ENCODE results near the gene TRMT1L. TPM values are rescaled to one million over a fixed set of nuclear protein-coding genes. Genes with fewer than 3 reads are reported as not detected.

The TRMT1L gene
- total and polyA plus RNA-seq, 2 experiments from 2014 or later = 11.7 to 30.8 TPM

DNA sequence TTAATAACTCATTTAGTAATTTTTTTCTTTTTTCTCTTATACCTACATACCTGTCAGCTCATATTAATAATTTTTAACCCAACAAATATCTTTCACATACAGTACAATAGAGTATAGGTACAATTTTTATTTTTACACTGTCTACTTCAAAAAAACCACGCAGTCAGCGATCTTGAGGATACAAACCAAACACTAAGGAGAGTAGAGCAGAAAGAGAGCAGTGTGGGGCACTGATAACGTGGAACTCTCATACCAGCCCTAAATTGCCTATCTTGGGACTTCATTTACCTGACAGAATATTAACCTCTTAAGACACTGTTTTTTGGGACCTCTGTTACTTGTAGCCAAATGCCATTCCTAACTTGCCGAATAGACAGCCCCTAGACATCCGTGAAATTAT is 5.5 kb downstream of the TRMT1L start (continued):
- TF ChIP-seq, protein P1, sequence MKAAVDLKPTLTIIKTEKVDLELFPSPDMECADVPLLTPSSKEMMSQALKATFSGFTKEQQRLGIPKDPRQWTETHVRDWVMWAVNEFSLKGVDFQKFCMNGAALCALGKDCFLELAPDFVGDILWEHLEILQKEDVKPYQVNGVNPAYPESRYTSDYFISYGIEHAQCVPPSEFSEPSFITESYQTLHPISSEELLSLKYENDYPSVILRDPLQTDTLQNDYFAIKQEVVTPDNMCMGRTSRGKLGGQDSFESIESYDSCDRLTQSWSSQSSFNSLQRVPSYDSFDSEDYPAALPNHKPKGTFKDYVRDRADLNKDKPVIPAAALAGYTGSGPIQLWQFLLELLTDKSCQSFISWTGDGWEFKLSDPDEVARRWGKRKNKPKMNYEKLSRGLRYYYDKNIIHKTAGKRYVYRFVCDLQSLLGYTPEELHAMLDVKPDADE (IDR thresholded peaks at IDR 0.05) = no peak
- TF ChIP-seq CREB1 (CRISPR knock-in tag; IDR thresholded peaks at IDR 0.05; ENCODE audit: low read depth) (no peak), EZH2phosphoT487 (IDR thresholded peaks at IDR 0.05; ENCODE audit: unreplicated experiment) (no peak), NANOG (IDR thresholded peaks at IDR 0.05; ENCODE audit: borderline replicate concordance) (no peak), POLR2AphosphoS5 (IDR thresholded peaks at IDR 0.05; ENCODE audit: low read depth) (no peak), EZH2 (IDR thresholded peaks at IDR 0.05; ENCODE audit: low read depth, unreplicated experiment) (no peak), STAT1 (IDR thresholded peaks at IDR 0.05; ENCODE audit: unreplicated experiment) (no peak), ZNF331 (CRISPR knock-in tag; IDR thresholded peaks at IDR 0.05; ENCODE audit: low read depth) (no peak)
- TF ChIP-seq, protein P2, sequence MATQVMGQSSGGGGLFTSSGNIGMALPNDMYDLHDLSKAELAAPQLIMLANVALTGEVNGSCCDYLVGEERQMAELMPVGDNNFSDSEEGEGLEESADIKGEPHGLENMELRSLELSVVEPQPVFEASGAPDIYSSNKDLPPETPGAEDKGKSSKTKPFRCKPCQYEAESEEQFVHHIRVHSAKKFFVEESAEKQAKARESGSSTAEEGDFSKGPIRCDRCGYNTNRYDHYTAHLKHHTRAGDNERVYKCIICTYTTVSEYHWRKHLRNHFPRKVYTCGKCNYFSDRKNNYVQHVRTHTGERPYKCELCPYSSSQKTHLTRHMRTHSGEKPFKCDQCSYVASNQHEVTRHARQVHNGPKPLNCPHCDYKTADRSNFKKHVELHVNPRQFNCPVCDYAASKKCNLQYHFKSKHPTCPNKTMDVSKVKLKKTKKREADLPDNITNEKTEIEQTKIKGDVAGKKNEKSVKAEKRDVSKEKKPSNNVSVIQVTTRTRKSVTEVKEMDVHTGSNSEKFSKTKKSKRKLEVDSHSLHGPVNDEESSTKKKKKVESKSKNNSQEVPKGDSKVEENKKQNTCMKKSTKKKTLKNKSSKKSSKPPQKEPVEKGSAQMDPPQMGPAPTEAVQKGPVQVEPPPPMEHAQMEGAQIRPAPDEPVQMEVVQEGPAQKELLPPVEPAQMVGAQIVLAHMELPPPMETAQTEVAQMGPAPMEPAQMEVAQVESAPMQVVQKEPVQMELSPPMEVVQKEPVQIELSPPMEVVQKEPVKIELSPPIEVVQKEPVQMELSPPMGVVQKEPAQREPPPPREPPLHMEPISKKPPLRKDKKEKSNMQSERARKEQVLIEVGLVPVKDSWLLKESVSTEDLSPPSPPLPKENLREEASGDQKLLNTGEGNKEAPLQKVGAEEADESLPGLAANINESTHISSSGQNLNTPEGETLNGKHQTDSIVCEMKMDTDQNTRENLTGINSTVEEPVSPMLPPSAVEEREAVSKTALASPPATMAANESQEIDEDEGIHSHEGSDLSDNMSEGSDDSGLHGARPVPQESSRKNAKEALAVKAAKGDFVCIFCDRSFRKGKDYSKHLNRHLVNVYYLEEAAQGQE (IDR thresholded peaks at IDR 0.05; ENCODE audit: unreplicated experiment) = no peak

DNA sequence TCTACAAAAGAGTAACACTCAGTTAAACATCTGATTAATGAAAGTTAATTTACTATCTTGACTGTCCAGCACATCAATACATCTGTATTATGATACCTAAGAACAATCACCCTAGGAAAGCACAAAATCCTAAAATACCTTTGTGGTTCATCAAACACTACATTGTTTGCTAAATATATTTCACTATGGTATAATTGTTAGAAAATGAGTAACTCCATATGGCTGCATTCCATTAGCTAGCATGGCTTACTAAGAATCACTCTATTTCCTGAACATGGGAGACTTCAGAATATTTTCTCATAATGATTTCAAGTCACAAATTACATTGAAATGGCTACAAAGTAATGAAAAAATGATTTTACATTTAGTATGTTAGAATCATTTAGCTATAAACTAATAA is 12.5 kb downstream of the TRMT1L start:
- TF ChIP-seq EZH2 (IDR thresholded peaks at IDR 0.05; ENCODE audit: low read depth, unreplicated experiment) (no peak), NANOG (IDR thresholded peaks at IDR 0.05; ENCODE audit: borderline replicate concordance) (no peak), JUNB (IDR thresholded peaks at IDR 0.05; ENCODE audit: unreplicated experiment) (no peak), STAT1 (IDR thresholded peaks at IDR 0.05; ENCODE audit: unreplicated experiment) (no peak), CREB1 (CRISPR knock-in tag; IDR thresholded peaks at IDR 0.05; ENCODE audit: low read depth) (no peak)
- TF ChIP-seq, protein P3, sequence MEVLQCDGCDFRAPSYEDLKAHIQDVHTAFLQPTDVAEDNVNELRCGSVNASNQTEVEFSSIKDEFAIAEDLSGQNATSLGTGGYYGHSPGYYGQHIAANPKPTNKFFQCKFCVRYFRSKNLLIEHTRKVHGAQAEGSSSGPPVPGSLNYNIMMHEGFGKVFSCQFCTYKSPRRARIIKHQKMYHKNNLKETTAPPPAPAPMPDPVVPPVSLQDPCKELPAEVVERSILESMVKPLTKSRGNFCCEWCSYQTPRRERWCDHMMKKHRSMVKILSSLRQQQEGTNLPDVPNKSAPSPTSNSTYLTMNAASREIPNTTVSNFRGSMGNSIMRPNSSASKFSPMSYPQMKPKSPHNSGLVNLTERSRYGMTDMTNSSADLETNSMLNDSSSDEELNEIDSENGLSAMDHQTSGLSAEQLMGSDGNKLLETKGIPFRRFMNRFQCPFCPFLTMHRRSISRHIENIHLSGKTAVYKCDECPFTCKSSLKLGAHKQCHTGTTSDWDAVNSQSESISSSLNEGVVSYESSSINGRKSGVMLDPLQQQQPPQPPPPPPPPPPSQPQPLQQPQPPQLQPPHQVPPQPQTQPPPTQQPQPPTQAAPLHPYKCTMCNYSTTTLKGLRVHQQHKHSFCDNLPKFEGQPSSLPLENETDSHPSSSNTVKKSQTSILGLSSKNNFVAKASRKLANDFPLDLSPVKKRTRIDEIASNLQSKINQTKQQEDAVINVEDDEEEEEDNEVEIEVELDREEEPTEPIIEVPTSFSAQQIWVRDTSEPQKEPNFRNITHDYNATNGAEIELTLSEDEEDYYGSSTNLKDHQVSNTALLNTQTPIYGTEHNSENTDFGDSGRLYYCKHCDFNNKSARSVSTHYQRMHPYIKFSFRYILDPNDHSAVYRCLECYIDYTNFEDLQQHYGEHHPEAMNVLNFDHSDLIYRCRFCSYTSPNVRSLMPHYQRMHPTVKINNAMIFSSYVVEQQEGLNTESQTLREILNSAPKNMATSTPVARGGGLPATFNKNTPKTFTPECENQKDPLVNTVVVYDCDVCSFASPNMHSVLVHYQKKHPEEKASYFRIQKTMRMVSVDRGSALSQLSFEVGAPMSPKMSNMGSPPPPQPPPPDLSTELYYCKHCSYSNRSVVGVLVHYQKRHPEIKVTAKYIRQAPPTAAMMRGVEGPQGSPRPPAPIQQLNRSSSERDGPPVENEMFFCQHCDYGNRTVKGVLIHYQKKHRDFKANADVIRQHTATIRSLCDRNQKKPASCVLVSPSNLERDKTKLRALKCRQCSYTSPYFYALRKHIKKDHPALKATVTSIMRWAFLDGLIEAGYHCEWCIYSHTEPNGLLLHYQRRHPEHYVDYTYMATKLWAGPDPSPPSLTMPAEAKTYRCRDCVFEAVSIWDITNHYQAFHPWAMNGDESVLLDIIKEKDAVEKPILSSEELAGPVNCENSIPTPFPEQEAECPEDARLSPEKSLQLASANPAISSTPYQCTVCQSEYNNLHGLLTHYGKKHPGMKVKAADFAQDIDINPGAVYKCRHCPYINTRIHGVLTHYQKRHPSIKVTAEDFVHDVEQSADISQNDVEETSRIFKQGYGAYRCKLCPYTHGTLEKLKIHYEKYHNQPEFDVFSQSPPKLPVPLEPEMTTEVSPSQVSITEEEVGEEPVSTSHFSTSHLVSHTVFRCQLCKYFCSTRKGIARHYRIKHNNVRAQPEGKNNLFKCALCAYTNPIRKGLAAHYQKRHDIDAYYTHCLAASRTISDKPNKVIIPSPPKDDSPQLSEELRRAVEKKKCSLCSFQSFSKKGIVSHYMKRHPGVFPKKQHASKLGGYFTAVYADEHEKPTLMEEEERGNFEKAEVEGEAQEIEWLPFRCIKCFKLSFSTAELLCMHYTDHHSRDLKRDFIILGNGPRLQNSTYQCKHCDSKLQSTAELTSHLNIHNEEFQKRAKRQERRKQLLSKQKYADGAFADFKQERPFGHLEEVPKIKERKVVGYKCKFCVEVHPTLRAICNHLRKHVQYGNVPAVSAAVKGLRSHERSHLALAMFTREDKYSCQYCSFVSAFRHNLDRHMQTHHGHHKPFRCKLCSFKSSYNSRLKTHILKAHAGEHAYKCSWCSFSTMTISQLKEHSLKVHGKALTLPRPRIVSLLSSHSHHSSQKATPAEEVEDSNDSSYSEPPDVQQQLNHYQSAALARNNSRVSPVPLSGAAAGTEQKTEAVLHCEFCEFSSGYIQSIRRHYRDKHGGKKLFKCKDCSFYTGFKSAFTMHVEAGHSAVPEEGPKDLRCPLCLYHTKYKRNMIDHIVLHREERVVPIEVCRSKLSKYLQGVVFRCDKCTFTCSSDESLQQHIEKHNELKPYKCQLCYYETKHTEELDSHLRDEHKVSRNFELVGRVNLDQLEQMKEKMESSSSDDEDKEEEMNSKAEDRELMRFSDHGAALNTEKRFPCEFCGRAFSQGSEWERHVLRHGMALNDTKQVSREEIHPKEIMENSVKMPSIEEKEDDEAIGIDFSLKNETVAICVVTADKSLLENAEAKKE (CRISPR knock-in tag; IDR thresholded peaks at IDR 0.05) = no peak
- TF ChIP-seq, protein P1 (IDR thresholded peaks at IDR 0.05) = no peak
- Histone ChIP-seq H3K27me3 (ENCODE audit: insufficient read depth) (no peaks in the 10 kb centered on the region), H3K9me2 (ENCODE audit: insufficient read depth) (no peaks in the 10 kb centered on the region), H4K20me1 (replicated peaks; ENCODE audit: insufficient read depth) (no peaks in the 10 kb centered on the region), H3K4me3 (no peak overlapping the region), H3F3A (replicated peaks; ENCODE audit: low read depth) (no peaks in the 10 kb centered on the region), H2AFZ (no peak overlapping the region), H3K4me2 (no peak overlapping the region), H3K36me3 (ENCODE audit: insufficient read depth) (peaks cover 4% of the 10 kb centered on the region; the same call in 1 of the 2 replicates), H3K79me2 (replicated peaks; ENCODE audit: insufficient read depth) (no peaks in the 10 kb centered on the region), H3K4me1 (ENCODE audit: insufficient read depth) (no peaks in the 10 kb centered on the region), H3K27ac (ENCODE audit: low read depth) (no peak overlapping the region)
- H3K36me3 Mint-ChIP-seq (ENCODE audit: low read depth) = peaks cover 2% of the 10 kb centered on the region; the same call in 1 of the 3 replicates
- ATAC-seq (no peak), DNase-seq (ENCODE audit: low spot score) (no peak)
- H3K4me1 Mint-ChIP-seq = no peaks in the 10 kb centered on the region
- H3K27ac Mint-ChIP-seq = no peak overlapping the region
- H3K4me3 Mint-ChIP-seq = no peak overlapping the region
- no peaks in the 10 kb centered on the region for H3K9me3 Mint-ChIP-seq
- H3K27me3 Mint-ChIP-seq (ENCODE audit: insufficient read depth, low read depth, poor library complexity) = no peaks in the 10 kb centered on the region
